ENCODE measurements around the gene CNDP2.

The CNDP2 gene

DNA sequence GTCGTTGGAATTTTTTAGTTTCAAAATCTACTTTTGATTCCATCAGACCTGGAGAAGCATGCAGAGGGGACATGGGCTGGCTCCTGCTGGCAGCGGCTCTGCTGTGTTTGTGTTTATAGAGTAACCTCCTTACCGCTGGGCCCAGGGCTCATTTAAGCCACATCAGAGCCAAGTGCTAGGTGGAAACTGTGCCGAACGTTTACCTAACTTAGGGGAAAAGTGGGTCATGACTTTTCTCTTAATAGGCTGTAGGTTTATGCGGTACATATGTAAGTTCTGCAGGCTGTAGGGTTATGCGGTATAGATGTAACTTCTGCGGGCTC, 17.7 kb downstream of the CNDP2 start:
- no peak for DNase-seq (ENCODE audit: low spot score)
- TF ChIP-seq, protein P1, sequence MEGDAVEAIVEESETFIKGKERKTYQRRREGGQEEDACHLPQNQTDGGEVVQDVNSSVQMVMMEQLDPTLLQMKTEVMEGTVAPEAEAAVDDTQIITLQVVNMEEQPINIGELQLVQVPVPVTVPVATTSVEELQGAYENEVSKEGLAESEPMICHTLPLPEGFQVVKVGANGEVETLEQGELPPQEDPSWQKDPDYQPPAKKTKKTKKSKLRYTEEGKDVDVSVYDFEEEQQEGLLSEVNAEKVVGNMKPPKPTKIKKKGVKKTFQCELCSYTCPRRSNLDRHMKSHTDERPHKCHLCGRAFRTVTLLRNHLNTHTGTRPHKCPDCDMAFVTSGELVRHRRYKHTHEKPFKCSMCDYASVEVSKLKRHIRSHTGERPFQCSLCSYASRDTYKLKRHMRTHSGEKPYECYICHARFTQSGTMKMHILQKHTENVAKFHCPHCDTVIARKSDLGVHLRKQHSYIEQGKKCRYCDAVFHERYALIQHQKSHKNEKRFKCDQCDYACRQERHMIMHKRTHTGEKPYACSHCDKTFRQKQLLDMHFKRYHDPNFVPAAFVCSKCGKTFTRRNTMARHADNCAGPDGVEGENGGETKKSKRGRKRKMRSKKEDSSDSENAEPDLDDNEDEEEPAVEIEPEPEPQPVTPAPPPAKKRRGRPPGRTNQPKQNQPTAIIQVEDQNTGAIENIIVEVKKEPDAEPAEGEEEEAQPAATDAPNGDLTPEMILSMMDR (IDR thresholded peaks at IDR 0.05; ENCODE audit: borderline replicate concordance, control extremely low read depth, extremely low read depth, insufficient read depth, missing control alignments) = no peak

DNA sequence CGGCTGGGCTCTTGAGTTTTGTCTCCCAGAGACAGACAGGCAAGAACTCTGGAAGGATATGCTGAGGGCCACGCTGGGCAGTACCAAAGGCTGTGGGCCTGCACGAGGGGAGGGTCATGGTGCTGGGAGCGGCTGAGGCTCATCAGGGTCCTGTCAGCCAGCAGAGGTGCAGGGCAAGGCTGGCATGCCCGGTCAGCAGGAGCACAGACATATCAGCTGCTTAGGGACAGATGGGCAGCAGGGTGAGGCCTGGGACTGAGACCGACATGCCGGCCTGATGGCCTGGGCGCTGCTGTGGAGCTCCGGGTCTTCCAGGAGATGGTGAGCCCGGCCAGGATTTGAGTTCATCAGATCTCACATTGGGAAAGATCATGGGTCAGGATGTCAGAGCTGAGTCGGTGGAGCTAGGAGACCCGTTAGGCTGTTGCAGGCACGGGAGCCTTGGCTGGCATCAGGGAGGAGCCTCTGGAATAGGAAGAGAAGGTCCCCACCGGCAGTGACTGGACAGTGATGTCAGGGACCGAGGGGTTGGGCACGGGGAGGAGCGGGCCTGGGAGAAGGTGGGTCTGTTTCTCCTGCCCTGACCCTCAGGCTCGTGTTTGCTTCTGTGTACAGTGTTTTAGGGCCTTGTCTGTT, 18.8 kb downstream of the CNDP2 start:
- no peak for DNase-seq (ENCODE audit: low spot score)
- in situ Hi-C loops (cut with MboI; ENCODE audit: low sequenced_read_pairs, unreplicated experiment) = no loop called here
- TF ChIP-seq, protein P1 (IDR thresholded peaks at IDR 0.05; ENCODE audit: borderline replicate concordance, control extremely low read depth, extremely low read depth, insufficient read depth, missing control alignments) = no peak

More for the DNA sequence above, 17.7 kb downstream of the CNDP2 start:
- in situ Hi-C loops (cut with MboI; ENCODE audit: low sequenced_read_pairs, unreplicated experiment) = no loop called here

DNA sequence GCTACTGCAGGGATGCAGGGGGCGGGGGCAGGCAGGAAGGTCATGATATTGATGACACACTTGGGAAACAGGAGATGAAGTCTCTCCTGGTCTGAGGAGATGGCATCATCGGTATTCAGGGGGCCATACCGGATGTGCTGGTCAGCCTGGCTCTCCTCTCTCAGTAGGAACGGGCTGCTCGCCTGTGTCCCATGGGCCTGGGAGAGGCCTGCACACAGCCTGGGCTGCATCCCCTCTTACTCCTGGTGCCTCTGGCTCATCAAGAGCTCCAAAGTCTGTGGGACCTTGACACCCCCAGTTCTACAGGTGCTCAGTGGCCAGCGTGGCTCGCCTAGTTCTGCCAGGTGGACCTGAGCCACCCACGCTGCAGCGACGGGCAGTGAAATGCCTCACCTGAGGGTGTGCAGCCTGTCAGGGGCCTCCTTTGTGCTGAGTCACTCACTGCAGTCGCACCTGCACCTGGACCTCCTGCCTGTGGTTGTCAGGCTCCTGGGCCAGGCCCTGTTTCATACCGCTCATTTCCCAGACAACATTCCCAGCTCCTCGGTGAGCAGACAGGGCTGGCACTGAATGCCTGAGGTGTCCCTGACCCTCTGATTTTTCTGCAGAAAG, 19.6 kb downstream of the CNDP2 start:
- no peak for DNase-seq (ENCODE audit: low spot score)
- in situ Hi-C loops (cut with MboI; ENCODE audit: low sequenced_read_pairs, unreplicated experiment) = no loop called here
- TF ChIP-seq, protein P1 (IDR thresholded peaks at IDR 0.05; ENCODE audit: borderline replicate concordance, control extremely low read depth, extremely low read depth, insufficient read depth, missing control alignments) = no peak

DNA sequence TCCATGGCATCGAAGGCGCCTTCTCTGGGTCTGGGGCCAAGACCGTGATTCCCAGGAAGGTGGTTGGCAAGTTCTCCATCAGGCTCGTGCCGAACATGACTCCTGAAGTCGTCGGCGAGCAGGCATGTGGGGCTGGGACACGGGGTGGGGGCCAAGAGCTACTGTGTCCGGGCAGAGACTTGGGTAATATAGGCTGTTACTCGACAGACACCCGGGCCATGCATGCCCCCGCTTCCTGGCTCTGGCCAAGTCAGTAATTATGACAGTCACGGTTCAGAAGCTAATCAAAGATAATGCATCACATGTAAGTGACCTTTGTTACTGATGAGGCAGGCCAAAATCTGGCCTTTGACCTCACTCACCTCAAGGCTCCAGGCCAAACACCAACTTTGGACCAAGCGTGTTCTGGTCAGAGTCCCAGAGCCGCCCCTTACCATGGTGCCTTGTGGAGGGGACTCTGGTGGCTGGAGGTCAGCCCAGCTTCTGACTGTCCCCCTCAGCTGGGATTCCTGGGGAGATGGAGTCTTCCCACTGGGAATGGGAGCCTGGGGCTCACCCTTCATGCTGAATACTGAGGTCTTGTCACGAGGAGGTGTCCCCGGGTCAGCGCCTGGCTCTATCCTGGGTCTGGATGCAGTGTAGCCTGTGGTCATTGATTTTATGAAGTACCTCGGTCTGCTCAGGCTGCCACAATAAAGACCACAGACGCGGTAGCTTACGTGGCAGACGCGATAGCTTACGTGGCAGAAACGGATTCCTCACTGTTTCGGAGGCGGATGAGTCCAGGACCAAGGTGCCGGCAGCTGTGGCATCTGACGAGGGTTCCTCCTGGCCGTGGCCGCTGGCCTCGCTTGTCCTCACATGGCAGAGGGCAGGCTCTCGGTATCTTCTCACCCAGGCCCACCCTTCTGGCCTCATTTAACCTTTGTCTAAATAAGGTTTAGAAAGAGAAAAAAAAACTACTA, 20.4 kb downstream of the CNDP2 start:
- no peak for DNase-seq (ENCODE audit: low spot score)
- in situ Hi-C loops (cut with MboI; ENCODE audit: low sequenced_read_pairs, unreplicated experiment) = no loop called here
- TF ChIP-seq, protein P1 (IDR thresholded peaks at IDR 0.05; ENCODE audit: borderline replicate concordance, control extremely low read depth, extremely low read depth, insufficient read depth, missing control alignments) = no peak

DNA sequence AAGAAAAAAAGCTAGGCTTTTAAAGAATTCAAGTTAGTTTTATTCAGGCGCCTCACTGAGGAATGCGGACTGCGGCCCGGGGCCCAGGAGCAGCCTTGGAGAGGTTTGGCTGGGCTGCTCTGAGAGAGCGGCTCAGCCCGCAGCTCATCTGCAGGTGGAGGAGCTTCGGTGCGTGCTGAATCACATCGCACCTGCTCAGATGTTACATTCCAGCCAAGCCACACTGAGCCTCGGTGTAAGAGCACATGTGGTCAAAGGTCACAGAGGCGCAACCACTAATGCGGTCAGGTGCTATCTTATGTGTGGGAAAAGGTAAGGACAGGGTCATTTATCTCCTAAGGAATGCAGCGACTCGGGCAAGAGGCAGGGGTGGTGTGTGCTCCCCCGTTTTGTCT, 21.1 kb downstream of the CNDP2 start:
- in situ Hi-C loops (cut with MboI; ENCODE audit: low sequenced_read_pairs, unreplicated experiment) = no loop called here
- TF ChIP-seq, protein P1 (IDR thresholded peaks at IDR 0.05; ENCODE audit: borderline replicate concordance, control extremely low read depth, extremely low read depth, insufficient read depth, missing control alignments) = no peak
- no peak for DNase-seq (ENCODE audit: low spot score)

DNA sequence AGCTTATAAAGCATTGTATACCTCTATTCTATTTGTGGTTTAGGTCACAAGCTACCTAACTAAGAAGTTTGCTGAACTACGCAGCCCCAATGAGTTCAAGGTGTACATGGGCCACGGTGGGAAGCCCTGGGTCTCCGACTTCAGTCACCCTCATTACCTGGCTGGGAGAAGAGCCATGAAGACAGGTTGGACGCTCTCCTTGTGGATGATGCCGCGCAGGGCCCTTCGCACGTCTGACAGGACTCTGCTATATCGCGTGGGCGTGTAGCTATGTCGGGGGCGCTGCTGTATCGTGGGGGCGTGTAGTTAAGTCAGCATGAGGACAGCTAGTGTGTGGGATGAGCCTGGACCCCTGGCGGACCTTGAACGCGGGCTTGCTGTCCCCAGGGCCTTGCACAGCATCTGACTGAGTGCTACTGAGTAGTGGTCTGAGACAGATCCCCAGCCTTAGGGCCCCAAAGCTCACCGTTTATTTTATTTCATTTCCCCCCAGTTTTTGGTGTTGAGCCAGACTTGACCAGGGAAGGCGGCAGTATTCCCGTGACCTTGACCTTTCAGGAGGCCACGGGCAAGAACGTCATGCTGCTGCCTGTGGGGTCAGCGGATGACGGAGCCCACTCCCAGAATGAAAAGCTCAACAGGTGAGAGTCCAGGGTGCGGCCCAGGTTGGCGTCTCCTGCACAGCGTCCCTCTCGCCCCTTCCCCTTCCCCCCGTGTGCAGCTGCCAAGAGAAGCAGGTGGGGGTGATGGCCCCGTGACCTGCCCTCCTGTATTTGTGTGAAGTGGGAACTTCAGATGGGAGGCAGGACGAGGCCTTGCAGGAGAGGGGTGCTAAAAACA, 22.5 kb downstream of the CNDP2 start:
- in situ Hi-C loops (cut with MboI; ENCODE audit: low sequenced_read_pairs, unreplicated experiment) = no loop called here
- no peak for DNase-seq (ENCODE audit: low spot score)
- TF ChIP-seq, protein P1 (IDR thresholded peaks at IDR 0.05; ENCODE audit: borderline replicate concordance, control extremely low read depth, extremely low read depth, insufficient read depth, missing control alignments) = no peak

Data from GM13976 (cell line).